ENCODE data around the gene RASL10B.

GRCh38 chr17:35700150-35700549 is 31.3 kb upstream of the RASL10B start:
- TF ChIP-seq CTCF (IDR thresholded peaks at IDR 0.05; ENCODE audit: low read depth, low read length) (no peak), EZH2phosphoT487 (IDR thresholded peaks at IDR 0.05; ENCODE audit: low read depth) (no peak)

Data from OCI-LY3 (cell line).